GM18870 (cell line): ENCODE measurements around the gene SLC7A10.

ENCODE experiments used
- ATAC-seq: cut with Tn5 transposase; IDR thresholded peaks from one replicate; pipeline ENCODE4 v1.9.1; 2021; ENCODE audit warnings: moderate library complexity; ENCODE audit not compliant: unreplicated experiment

The SLC7A10 gene

GRCh38 chr19:33255781-33256180 is 30.1 kb upstream of the SLC7A10 start:
- ATAC-seq, result no peak

GRCh38 chr19:33254245-33254824 is 28.7 kb upstream of the SLC7A10 start:
- no peak for ATAC-seq

GRCh38 chr19:33252971-33253370 is 27.3 kb upstream of the SLC7A10 start:
- no peak for ATAC-seq

- no peak for ATAC-seq
These were observed 26.8 kb upstream of the SLC7A10 start for GRCh38 chr19:33252418-33252962.

GRCh38 chr19:33251526-33252090 is 26.0 kb upstream of the SLC7A10 start:
- ATAC-seq, result no peak

GRCh38 chr19:33251076-33251475 is 25.4 kb upstream of the SLC7A10 start:
- no peak for ATAC-seq

GRCh38 chr19:33250500-33250899 is 24.9 kb upstream of the SLC7A10 start:
- ATAC-seq, result no peak

GRCh38 chr19:33249740-33250366 is 24.2 kb upstream of the SLC7A10 start:
- no peak for ATAC-seq

GRCh38 chr19:33248954-33249613 is 23.4 kb upstream of the SLC7A10 start:
- ATAC-seq, result no peak

- ATAC-seq, result no peak
These were observed 22.9 kb upstream of the SLC7A10 start for GRCh38 chr19:33248553-33248953.

GRCh38 chr19:33248104-33248503 is 22.5 kb upstream of the SLC7A10 start:
- no peak for ATAC-seq

- no peak for ATAC-seq
These were observed 21.8 kb upstream of the SLC7A10 start for GRCh38 chr19:33247441-33247819.

GRCh38 chr19:33246709-33247440 is 21.2 kb upstream of the SLC7A10 start:
- ATAC-seq, result no peak

- no peak for ATAC-seq
These were observed 20.5 kb upstream of the SLC7A10 start for GRCh38 chr19:33245948-33246708.

- ATAC-seq, result no peak
These were observed 17.3 kb upstream of the SLC7A10 start for GRCh38 chr19:33242911-33243310.

- ATAC-seq, result no peak
These were observed 16.5 kb upstream of the SLC7A10 start for GRCh38 chr19:33242131-33242530.

- no peak for ATAC-seq
These were observed 16.0 kb upstream of the SLC7A10 start for GRCh38 chr19:33241530-33242101.

GRCh38 chr19:33241091-33241529 is 15.5 kb upstream of the SLC7A10 start:
- ATAC-seq, result no peak

GRCh38 chr19:33240181-33240771 is 14.6 kb upstream of the SLC7A10 start:
- ATAC-seq, result no peak
